Superior temporal gyrus (tissue), 1 donor: ENCODE measurements around the gene CCDC90B.
"Not testable (repeated sequence)": the region's sequence is repeated elsewhere in the genome, so short reads cannot be mapped to it uniquely, and the experiment has no call there.

Source experiments
- DNase-seq: peaks from one replicate; pipeline ENCODE4 v3.0.0-alpha.2; 2016; ENCODE audit errors: extremely low spot score

Gene CCDC90B

GRCh38 chr11:83287631-83288030, 1.5 kb upstream of the CCDC90B start:
- no peak for DNase-seq

- no peak for DNase-seq
Observed at GRCh38 chr11:83285151-83285770, 906 bp downstream of the CCDC90B start.

- no peak for DNase-seq
Observed at GRCh38 chr11:83284501-83285150, 1.5 kb downstream of the CCDC90B start.

GRCh38 chr11:83282084-83282716, 4.0 kb downstream of the CCDC90B start:
- no peak for DNase-seq

GRCh38 chr11:83280256-83280655, 5.9 kb downstream of the CCDC90B start:
- DNase-seq, result no peak

- DNase-seq, result no peak
Observed at GRCh38 chr11:83278351-83278750, 7.8 kb downstream of the CCDC90B start.

GRCh38 chr11:83275888-83276641, 10.1 kb downstream of the CCDC90B start:
- DNase-seq, result no peak

DNA sequence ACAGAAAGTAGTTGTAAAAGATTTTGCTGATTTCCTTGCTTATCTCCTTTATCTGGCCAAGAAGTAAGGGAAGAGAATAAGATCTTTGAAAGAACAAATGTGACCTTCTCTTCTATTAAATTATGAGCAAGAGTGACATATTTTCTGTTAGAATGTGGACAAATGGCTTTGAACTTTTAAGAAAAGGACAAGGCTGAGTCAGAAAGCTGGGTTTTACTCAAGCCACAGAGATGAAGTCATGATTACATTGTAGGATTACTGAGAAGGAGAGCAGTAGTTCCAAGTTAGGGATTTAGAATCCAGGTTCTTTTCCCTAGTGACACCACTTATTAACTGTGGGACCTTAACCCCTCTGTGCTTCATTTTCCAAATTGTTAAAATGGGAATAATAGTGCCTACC, 13.5 kb downstream of the CCDC90B start:
- DNase-seq, result no peak

GRCh38 chr11:83271734-83272133, 14.4 kb downstream of the CCDC90B start:
- DNase-seq, result not testable (repeated sequence)

DNA sequence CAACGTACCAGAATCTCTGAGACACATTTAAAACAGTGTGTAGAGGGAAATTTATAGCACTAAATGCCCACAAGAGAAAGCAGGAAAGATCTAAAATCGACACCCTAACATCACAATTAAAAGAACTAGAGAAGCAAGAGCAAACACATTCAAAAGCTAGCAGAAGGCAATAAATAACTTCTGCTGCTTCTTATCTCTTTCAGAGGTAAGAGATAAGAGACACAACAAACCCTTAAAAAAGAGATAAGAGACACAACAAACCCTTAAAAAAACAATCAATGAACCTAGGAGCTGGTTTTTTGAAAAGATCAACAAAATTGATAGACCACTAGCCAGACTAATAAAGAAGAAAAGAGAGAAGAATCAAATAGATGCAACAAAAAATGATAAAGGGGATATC, 17.1 kb downstream of the CCDC90B start:
- not testable (repeated sequence) for DNase-seq

DNA sequence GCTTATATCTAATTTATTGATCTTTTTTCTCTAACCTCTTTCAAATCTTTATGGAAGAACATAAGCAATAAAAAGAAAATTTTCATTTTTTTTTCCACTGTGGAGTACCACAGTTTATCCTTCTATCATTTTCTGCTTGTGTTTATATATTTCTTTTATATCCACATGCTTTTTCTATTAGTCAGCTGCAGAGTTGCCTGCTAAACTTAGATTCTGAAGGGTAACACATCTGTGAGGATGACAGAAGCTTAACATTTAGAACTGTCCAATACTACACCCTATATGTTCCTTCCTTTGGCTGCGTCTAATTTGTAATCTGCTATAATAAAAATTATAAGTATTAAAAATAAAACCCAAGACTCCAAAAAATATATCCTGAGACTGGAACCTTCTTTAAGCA, 20.8 kb downstream of the CCDC90B start:
- DNase-seq, result no peak

DNA sequence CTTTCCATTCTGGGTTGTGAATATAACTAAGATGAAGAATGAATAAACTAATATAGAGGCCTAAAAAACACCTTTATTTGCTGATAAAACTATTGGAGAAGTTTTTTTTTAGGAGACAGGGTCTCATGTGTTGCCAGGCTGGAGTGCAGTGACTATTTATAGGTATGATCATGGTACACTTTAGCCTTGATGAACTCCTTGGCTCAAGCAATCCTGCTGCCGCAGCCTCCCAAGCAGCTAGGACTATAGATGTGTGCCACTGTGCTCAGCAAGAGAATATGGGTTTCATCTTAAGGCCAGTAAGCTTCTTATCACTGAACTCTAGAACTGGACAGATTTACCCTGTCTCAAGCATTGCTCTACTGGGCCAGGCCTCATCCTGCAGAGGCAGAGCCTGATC, 26.6 kb downstream of the CCDC90B start:
- no peak for DNase-seq

DNA sequence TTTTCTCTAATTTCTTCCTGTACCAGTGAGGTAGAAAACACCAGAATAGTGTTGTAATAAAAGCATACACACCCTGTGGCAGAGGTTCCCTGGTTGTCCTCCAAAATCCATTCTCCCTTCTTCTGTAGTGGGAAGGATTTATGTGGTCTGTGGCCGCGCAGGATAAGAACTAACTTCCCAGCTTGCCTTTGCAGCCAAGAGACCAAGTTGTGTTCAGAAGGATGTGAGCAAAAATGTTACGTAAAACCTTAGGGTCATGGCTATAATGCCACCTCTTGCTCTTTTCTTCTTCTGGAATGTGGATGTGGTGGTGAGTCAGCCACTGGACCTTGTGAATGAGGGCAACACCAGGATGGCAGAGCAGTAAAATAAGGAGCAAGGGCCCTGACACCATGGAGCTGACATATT, 28.4 kb downstream of the CCDC90B start:
- no peak for DNase-seq

GRCh38 chr11:83256602-83257340, 29.4 kb downstream of the CCDC90B start:
- DNase-seq, result no peak

GRCh38 chr11:83255366-83255765, 30.8 kb downstream of the CCDC90B start:
- DNase-seq, result no peak

DNA sequence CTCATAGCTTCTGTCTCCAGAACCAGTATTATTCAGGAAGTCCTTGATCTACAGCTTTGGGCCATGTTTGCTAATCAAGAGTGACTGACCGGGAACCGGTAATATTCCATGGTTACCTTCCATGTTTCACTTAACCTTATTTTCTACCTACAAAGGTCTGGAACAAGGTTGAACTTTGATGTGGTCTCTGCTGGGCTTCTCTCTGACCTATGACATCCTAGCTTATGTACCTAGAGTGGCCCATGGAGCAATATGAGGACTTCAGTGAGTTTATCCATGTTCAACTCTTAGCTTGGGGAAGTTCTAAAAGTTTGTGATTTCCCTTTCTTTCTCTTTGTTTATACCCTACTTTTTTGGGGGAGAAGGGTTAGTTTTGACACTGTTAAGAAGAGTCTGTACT, 33.2 kb downstream of the CCDC90B start:
- no peak for DNase-seq

- no peak for DNase-seq
Observed at GRCh38 chr11:83252266-83252665, 33.9 kb downstream of the CCDC90B start.

DNA sequence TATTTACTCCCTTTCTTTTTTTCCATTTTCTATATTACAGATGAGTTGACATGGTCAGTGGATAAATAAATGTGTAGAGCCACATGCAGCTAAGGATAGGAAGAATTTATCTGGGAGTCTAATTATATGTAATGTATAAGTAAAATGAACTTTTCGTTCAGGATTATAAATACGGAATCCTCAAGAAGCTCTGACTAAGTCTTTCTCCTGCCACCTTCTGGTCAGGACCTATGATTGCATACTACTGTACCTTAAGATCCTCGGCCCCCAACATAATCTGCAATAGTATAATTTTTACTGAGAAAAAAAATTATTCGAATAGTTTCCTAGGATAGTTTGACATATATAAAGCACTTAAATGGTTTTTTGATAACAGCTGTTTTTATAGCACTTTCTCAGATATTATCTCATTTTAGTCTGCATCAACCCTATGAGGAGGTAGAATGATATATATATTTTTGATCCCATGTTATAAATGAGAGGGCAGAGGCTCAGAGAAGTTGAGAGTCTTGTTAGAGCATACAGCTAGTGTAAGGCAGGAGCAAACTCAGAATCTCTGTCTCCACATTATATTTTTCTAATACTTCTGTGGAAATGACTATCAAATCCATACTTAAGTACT, 36.1 kb downstream of the CCDC90B start:
- DNase-seq, result peak; percentile 77

DNA sequence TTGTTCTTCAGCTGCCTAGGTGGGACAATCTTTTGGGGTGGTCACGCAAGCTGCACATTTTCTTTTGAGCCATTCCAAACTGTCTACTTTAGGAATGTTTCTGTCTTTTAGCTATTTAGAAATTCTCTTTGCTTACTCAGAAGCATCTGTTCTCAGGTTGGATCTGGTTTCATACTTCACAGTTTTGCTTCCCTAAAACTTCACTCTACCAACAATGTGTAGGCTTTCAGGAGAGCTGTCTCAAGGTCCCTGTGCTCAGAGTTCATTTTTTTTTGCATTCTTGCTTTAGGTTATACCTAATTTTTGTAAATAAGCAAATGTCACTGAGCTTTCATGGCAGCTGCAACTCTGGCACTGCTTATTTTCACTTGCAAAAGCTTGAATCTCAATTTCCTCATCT, 36.7 kb downstream of the CCDC90B start:
- no peak for DNase-seq

DNA sequence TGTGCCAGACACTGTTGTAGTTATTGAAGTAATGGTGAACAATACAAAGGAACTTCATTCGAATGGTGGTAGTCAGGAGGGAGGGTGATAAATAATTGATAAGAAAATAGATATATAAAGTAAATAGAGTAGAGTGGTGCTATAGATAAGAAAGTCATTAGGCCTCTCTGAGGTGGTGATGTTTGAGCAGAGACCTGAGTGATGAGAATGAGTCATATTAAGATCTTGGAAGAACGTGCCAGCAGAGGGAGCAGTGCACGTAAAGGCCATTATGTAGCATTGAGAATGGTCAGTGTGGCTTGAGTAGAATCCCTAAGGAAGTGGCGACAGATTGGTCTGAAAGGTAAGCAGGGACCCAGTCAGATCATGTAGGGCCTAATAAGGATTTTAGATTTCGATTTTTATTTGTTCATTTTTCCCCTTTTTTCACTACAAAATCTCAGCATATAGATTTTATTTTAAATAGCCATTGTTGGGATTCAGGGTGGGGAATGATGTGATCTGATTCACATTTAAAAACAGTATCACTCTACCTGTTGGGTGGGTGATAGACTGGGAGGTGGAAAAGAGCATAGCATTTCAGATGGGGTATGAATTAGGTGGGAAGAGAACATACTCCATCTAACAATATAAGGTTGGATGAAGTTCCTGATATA, 44.7 kb downstream of the CCDC90B start:
- peak; percentile 54 for DNase-seq

DNA sequence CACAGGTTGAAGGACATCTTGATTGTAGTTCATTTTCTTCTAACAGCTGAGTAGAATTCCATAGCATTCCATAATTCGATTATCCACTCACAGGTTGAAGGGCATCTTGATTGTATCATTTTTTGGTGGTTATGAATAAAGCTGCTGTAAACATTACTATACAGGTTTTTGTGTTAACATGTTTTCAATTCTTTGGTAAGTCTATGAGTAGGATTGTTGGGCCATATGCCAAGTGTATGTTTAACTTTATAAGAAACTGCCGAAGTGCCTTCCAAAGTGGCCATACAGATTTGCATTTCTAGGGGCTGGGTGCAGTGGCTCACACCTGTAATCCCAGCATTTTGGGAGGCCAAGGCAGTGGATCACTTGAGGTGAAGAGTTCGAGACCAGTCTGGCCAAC, 48.1 kb downstream of the CCDC90B start:
- DNase-seq, result no peak
